SK-N-SH (cell line): ENCODE data around the gene CRISPLD2. TPM values are rescaled to one million over a fixed set of nuclear protein-coding genes. Genes with fewer than 3 reads are reported as not detected.

ENCODE experiments used
- CTCF ChIA-PET: fragments of 300-600, 350-600 bp; formaldehyde crosslinking; extraction: SDS; loops from one replicate; lab custom pipeline; 2021; lab: Yijun Ruan, JAX
- POLR2A ChIA-PET: fragments of 350-600 bp; sonication (Branson Sonifier 250); formaldehyde crosslinking; extraction: SDS; loops from one replicate; lab custom pipeline; 2020; ENCODE audit warnings: antibody characterized with exemption, inconsistent platforms; lab: Yijun Ruan, JAX
- DNase-seq: peaks from one replicate; pipeline ENCODE4 v3.0.0; 2012
- H2AFZ ChIP-seq: fragments of 200-600 bp; sonication (generic); 2 replicates; pipeline ENCODE4 v1.8.1; 2016; ENCODE audit warnings: antibody characterized with exemption, mild to moderate bottlenecking, low read depth
- H3F3A ChIP-seq: fragments of 200-600 bp; sonication (generic); replicated peaks from 2 replicates; pipeline ENCODE3; 2016; ENCODE audit warnings: antibody characterized with exemption, mild to moderate bottlenecking; ENCODE audit not compliant: insufficient read depth
- H3K27ac ChIP-seq, 2 experiments: fragments of 200-500 bp in 1 of 2; fragments of 200-600 bp in 1 of 2; sonication (Bioruptor generic) in 1 of 2; sonication (generic), shearing (Covaris generic) in 1 of 2; 2 replicates each; pipeline versions ENCODE4 v1.5.1 to v1.6.1; 2014 to 2016; ENCODE audit warnings: low read depth in 2 of 2, inconsistent platforms in 1 of 2, low read length in 1 of 2, mild to moderate bottlenecking in 1 of 2, mixed read lengths in 1 of 2
- H3K27me3 ChIP-seq: fragments of 200-600 bp; sonication (generic), shearing (Covaris generic); 2 replicates; pipeline ENCODE4 v1.6.1; 2016; ENCODE audit warnings: mixed run types; ENCODE audit not compliant: insufficient read depth
- H3K36me3 ChIP-seq, 2 experiments: fragments of 200-500 bp in 1 of 2; fragments of 200-600 bp in 1 of 2; sonication (Bioruptor generic) in 1 of 2; sonication (generic) in 1 of 2; replicated peaks in 1 of 2; 2 replicates each; pipeline versions ENCODE3 to v1.5.1; 2014 to 2016; ENCODE audit warnings: low read length in 1 of 2, mild to moderate bottlenecking in 1 of 2; ENCODE audit not compliant: insufficient read depth in 2 of 2, control insufficient read depth in 1 of 2
- H3K4me1 ChIP-seq, 2 experiments: fragments of 200-500 bp in 1 of 2; fragments of 200-600 bp in 1 of 2; sonication (Bioruptor generic) in 1 of 2; sonication (generic), shearing (Covaris generic) in 1 of 2; 2 replicates each; pipeline versions ENCODE4 v1.5.1 to v1.6.1; 2014 to 2016; ENCODE audit warnings: low read depth in 1 of 2, low read length in 1 of 2, mixed run types in 1 of 2; ENCODE audit not compliant: insufficient read depth in 2 of 2, control insufficient read depth in 1 of 2
- H3K4me2 ChIP-seq: fragments of 200-600 bp; sonication (generic), shearing (Covaris generic); 2 replicates; pipeline ENCODE4 v1.6.1; 2017; ENCODE audit warnings: mixed run types
- H3K4me3 ChIP-seq, 2 experiments: fragments of 200-500 bp in 1 of 2; fragments of 200-600 bp in 1 of 2; sonication (Bioruptor generic) in 1 of 2; sonication (generic), shearing (Covaris generic) in 1 of 2; 2 replicates each; pipeline versions ENCODE4 v1.5.1 to v1.8.1; 2014 to 2016; ENCODE audit warnings: low read depth in 2 of 2, inconsistent platforms in 1 of 2, low read length in 1 of 2, mild to moderate bottlenecking in 1 of 2, mixed read lengths in 1 of 2, moderate library complexity in 1 of 2
- H3K79me2 ChIP-seq: fragments of 200-600 bp; sonication (generic); 2 replicates; pipeline ENCODE4 v1.8.1; 2017; ENCODE audit warnings: mild to moderate bottlenecking; ENCODE audit not compliant: insufficient read depth
- H3K9ac ChIP-seq: fragments of 200-600 bp; sonication (generic); 2 replicates; pipeline ENCODE4 v1.6.1; 2017; ENCODE audit warnings: mixed run types
- H3K9me2 ChIP-seq: fragments of 200-600 bp; sonication (generic); 2 replicates; pipeline ENCODE4 v1.6.1; 2017; ENCODE audit warnings: mixed run types
- H3K9me3 ChIP-seq: fragments of 200-600 bp; sonication (generic); 2 replicates; pipeline ENCODE4 v1.6.1; 2017; ENCODE audit warnings: mixed run types, mild to moderate bottlenecking, moderate library complexity
- H4K20me1 ChIP-seq: fragments of 200-600 bp; sonication (generic); 2 replicates; pipeline ENCODE4 v1.6.1; 2017; ENCODE audit warnings: mild to moderate bottlenecking, mixed run types; ENCODE audit not compliant: insufficient read depth
- EP300 ChIP-seq, 2 experiments: IDR thresholded peaks; 2 replicates each; pipeline versions ENCODE4 v1.4.0 to v1.6.1; 2012; ENCODE audit warnings: borderline replicate concordance in 1 of 2, low read depth in 1 of 2, low read length in 1 of 2
- EZH2phosphoT487 ChIP-seq: fragments of 200-600 bp; sonication (generic); IDR thresholded peaks from 2 replicates; pipeline ENCODE4 v1.6.1; 2017; ENCODE audit warnings: low read depth, mixed run types, mild to moderate bottlenecking, antibody characterized with exemption, moderate library complexity, borderline replicate concordance
- FOXJ3 ChIP-seq: sonication (generic); formaldehyde crosslinking; IDR thresholded peaks from 2 replicates; pipeline ENCODE4 v1.5.1; 2020; ENCODE audit warnings: mild to moderate bottlenecking, missing genetic modification reagents
- MXI1 ChIP-seq: IDR thresholded peaks from 2 replicates; pipeline ENCODE4 v1.6.1; 2012; ENCODE audit warnings: mild to moderate bottlenecking, low read depth, low read length, improper control_type of control experiment
- NFIC ChIP-seq: IDR thresholded peaks from 2 replicates; pipeline ENCODE4 v1.4.0; 2012; ENCODE audit warnings: borderline replicate concordance
- PBX3 ChIP-seq: IDR thresholded peaks from 2 replicates; pipeline ENCODE4; 2012
- RAD21 ChIP-seq: IDR thresholded peaks from 2 replicates; pipeline ENCODE4 v1.6.1; 2012; ENCODE audit warnings: mild to moderate bottlenecking, low read length
- RCOR1 ChIP-seq: fragments of 150-350 bp; IDR thresholded peaks from 2 replicates; pipeline ENCODE4 v1.6.1; 2017; ENCODE audit warnings: antibody characterized with exemption, low read length
- RFX5 ChIP-seq: IDR thresholded peaks from 2 replicates; pipeline ENCODE4 v1.6.1; 2012; ENCODE audit warnings: mild to moderate bottlenecking, improper control_type of control experiment, low read length
- TAF1 ChIP-seq: IDR thresholded peaks from 2 replicates; pipeline ENCODE4 v1.6.1; 2012; ENCODE audit warnings: low read depth, mild to moderate bottlenecking, low read length, moderate library complexity, borderline replicate concordance
- TEAD4 ChIP-seq: IDR thresholded peaks from 2 replicates; pipeline ENCODE4 v1.4.0; 2012; ENCODE audit warnings: mild to moderate bottlenecking, borderline replicate concordance; ENCODE audit not compliant: insufficient read depth
- USF2 ChIP-seq: fragments of 150-350 bp; IDR thresholded peaks from 2 replicates; pipeline ENCODE4 v1.6.1; 2017; ENCODE audit warnings: antibody characterized with exemption, low read length, low read depth, borderline replicate concordance
- YY1 ChIP-seq: IDR thresholded peaks from 2 replicates; pipeline ENCODE4 v1.4.0; 2012; ENCODE audit warnings: low read depth, mild to moderate bottlenecking
- WGBS: methylation state at CpG from one replicate; pipeline ENCODE4 v1.1.6; 2017; ENCODE audit warnings: low lambda C conversion rate; 5-methylcytosine and 5-hydroxymethylcytosine counted together
- polyA plus RNA-seq, 3 experiments: library from polyadenylated mRNA; depleted of rRNA; stranded (reverse); fragments of >200 nt; gene quantifications; 2 replicates each; pipeline ENCODE4 v1.2.3, GENCODE V29; 2012
- TF ChIP-seq, protein P1 (sequence below): IDR thresholded peaks from 2 replicates; pipeline ENCODE4 v1.4.0; 2012; ENCODE audit warnings: low read depth, borderline replicate concordance
- TF ChIP-seq, protein P2 (sequence below): IDR thresholded peaks from 2 replicates; pipeline ENCODE4 v1.4.0; 2012; ENCODE audit warnings: low read depth, borderline replicate concordance
- TF ChIP-seq, protein P3 (sequence below): fragments of 150-350 bp; IDR thresholded peaks from 2 replicates; pipeline ENCODE4 v1.6.1; 2016; ENCODE audit warnings: mild to moderate bottlenecking, low read depth, low read length

CRISPLD2 gene
- polyA plus RNA-seq, 1 of the 3 experiments (the other 2 are of a cell fraction): 6.3 TPM

DNA sequence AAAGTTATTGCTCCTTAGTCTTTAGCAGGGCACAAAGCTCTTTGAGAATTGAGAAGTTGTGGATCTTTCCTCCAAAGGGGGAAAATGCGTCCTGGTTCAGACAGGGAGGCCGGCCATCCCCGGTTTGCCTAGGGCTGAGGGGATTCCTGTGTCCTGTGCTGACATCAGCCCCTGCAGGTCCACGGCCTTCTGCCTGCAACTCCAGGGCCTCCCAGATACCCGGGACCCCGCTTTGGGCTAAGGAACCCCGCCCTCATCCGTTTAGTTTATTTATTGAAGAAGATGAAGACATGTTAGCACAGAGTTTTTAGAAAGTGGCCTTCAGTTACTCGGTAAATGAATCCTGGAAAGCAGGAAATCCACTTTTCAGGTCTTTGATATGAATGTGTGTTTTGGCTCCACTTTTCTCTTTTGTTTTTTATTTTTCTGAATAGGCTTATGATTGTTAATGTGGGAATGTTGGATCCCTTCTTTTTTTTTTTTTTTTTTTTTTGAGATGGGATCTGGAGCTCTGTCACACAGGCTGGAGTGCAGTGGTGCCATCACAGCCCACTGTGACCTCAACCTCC lies 65.6 kb downstream of the CRISPLD2 start:
- 92% methylated on average over 9 of the region's 9 CpGs for WGBS
- Histone ChIP-seq H3K9me3 (no peaks in the 10 kb centered on the region), H4K20me1 (no peaks in the 10 kb centered on the region), H3K4me1 (no peaks in the 10 kb centered on the region; a peak in 1 of 4 replicates), H3K4me3 (no peak overlapping the region), H3K36me3 (peaks cover 0 to 5% of the 10 kb centered on the region in 2 experiments), H3K9ac (no peak overlapping the region), H3K79me2 (no peaks in the 10 kb centered on the region), H3K9me2 (no peaks in the 10 kb centered on the region), H3F3A (peaks cover 19% of the 10 kb centered on the region), H3K27me3 (no peaks in the 10 kb centered on the region), H3K4me2 (no peak overlapping the region), H2AFZ (no peak overlapping the region), H3K27ac (no peak overlapping the region)
- ChIA-PET POLR2A (no interaction called here), CTCF (no interaction called here)
- no peak for DNase-seq
- TF ChIP-seq PBX3: no peak
- no peak for TF ChIP-seq EZH2phosphoT487
- no peak for TF ChIP-seq MXI1
- no peak for TF ChIP-seq USF2

DNA sequence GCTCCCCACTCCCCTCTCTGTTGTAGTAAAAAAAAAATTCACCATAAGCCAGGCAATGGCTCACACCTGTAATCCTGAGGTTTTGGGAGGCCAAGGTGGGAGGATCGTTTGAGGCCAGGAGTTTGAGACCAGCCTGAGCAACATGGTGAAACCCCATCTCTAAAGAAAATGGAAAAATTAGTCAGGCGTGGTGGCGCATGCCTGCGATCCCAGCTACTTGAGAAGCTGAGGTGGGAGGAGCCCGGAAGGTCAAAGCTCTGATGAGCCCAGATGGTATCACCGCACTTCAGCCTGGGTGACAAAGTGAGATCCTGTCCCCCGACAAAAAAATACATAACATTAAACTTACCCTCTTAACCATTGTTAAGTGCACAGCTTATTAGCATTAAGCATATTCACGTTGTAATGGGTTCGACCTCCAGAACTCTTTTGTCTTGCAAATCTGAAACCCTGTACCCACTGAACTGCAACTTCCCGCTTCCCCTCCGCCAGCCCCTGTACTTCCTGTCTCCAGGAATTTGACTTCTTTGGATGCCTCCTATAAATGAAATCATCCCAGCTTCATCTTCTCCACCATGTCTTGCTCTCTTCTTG lies 66.8 kb downstream of the CRISPLD2 start:
- 95% methylated on average over 11 of the region's 11 CpGs for WGBS
- POLR2A ChIA-PET: no interaction called here
- Histone ChIP-seq H3K4me1 (no peaks in the 10 kb centered on the region; a peak in 1 of 4 replicates), H3K9me3 (no peaks in the 10 kb centered on the region), H3K27ac (no peak overlapping the region), H3K4me3 (no peak overlapping the region), H2AFZ (no peak overlapping the region), H3K9ac (no peak overlapping the region), H3F3A (peaks cover 11% of the 10 kb centered on the region), H3K4me2 (no peak overlapping the region), H4K20me1 (no peaks in the 10 kb centered on the region), H3K9me2 (no peaks in the 10 kb centered on the region), H3K27me3 (no peaks in the 10 kb centered on the region), H3K36me3 (peaks cover 0 to 5% of the 10 kb centered on the region in 2 experiments), H3K79me2 (no peaks in the 10 kb centered on the region)
- CTCF ChIA-PET: interaction anchor here (1.2 kb wide), 1 partner anchor 10 kb away, joined by 3 read pairs; no protein-coding TSS in a partner anchor
- DNase-seq: no peak
- TF ChIP-seq, protein P1, sequence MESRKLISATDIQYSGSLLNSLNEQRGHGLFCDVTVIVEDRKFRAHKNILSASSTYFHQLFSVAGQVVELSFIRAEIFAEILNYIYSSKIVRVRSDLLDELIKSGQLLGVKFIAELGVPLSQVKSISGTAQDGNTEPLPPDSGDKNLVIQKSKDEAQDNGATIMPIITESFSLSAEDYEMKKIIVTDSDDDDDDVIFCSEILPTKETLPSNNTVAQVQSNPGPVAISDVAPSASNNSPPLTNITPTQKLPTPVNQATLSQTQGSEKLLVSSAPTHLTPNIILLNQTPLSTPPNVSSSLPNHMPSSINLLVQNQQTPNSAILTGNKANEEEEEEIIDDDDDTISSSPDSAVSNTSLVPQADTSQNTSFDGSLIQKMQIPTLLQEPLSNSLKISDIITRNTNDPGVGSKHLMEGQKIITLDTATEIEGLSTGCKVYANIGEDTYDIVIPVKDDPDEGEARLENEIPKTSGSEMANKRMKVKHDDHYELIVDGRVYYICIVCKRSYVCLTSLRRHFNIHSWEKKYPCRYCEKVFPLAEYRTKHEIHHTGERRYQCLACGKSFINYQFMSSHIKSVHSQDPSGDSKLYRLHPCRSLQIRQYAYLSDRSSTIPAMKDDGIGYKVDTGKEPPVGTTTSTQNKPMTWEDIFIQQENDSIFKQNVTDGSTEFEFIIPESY: no peak
- no peak for TF ChIP-seq YY1
- TF ChIP-seq NFIC: no peak
- TF ChIP-seq EP300 (IDR thresholded peaks at IDR 0.05; ENCODE audit: borderline replicate concordance in 1 of 2, low read depth in 1 of 2, low read length in 1 of 2): no peak
- no peak for TF ChIP-seq TEAD4
- TF ChIP-seq, protein P2, sequence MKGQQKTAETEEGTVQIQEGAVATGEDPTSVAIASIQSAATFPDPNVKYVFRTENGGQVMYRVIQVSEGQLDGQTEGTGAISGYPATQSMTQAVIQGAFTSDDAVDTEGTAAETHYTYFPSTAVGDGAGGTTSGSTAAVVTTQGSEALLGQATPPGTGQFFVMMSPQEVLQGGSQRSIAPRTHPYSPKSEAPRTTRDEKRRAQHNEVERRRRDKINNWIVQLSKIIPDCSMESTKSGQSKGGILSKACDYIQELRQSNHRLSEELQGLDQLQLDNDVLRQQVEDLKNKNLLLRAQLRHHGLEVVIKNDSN: no peak
- TF ChIP-seq FOXJ3 (CRISPR knock-in tag): no peak
- TF ChIP-seq TAF1: no peak
- TF ChIP-seq RFX5: no peak
- TF ChIP-seq, protein P3, sequence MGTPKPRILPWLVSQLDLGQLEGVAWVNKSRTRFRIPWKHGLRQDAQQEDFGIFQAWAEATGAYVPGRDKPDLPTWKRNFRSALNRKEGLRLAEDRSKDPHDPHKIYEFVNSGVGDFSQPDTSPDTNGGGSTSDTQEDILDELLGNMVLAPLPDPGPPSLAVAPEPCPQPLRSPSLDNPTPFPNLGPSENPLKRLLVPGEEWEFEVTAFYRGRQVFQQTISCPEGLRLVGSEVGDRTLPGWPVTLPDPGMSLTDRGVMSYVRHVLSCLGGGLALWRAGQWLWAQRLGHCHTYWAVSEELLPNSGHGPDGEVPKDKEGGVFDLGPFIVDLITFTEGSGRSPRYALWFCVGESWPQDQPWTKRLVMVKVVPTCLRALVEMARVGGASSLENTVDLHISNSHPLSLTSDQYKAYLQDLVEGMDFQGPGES: no peak
- no peak for TF ChIP-seq RCOR1
- no peak for TF ChIP-seq RAD21
